ENCODE results near the gene IFNK.

Gene IFNK

GRCh38 chr9:27539479-27540441 is 15.7 kb downstream of the IFNK start:
- peak; percentile 56 for DNase-seq

GRCh38 chr9:27540502-27540901 is 16.4 kb downstream of the IFNK start:
- no peak for DNase-seq

GRCh38 chr9:27541740-27542139 is 17.6 kb downstream of the IFNK start:
- no peak for DNase-seq

GRCh38 chr9:27542508-27542907 is 18.4 kb downstream of the IFNK start:
- no peak for DNase-seq

- no peak for DNase-seq
Observed at GRCh38 chr9:27545471-27545870, 21.4 kb downstream of the IFNK start.

- DNase-seq: peak; percentile 66
Observed at GRCh38 chr9:27548055-27548741, 24.1 kb downstream of the IFNK start.

- DNase-seq: no peak
Observed at GRCh38 chr9:27549196-27549755, 25.2 kb downstream of the IFNK start.

- DNase-seq: no peak
Observed at GRCh38 chr9:27554712-27555111, 30.6 kb downstream of the IFNK start.

GRCh38 chr9:27556470-27556869 is 32.4 kb downstream of the IFNK start:
- DNase-seq: no peak

GRCh38 chr9:27558307-27558706 is 34.2 kb downstream of the IFNK start:
- DNase-seq: no peak

- DNase-seq: no peak
Observed at GRCh38 chr9:27560457-27560856, 36.4 kb downstream of the IFNK start.

GRCh38 chr9:27561685-27562084 is 37.6 kb downstream of the IFNK start:
- peak; percentile 35 for DNase-seq

GRCh38 chr9:27563738-27564430 is 39.8 kb downstream of the IFNK start:
- DNase-seq: peak; percentile 74

GRCh38 chr9:27564670-27565069 is 40.6 kb downstream of the IFNK start:
- peak; percentile 87 for DNase-seq

GRCh38 chr9:27565696-27566095 is 41.6 kb downstream of the IFNK start:
- peak; percentile 57 for DNase-seq

GRCh38 chr9:27566118-27566517 is 42.0 kb downstream of the IFNK start:
- peak; percentile 56 for DNase-seq

- no peak for DNase-seq
Observed at GRCh38 chr9:27569406-27569805, 45.3 kb downstream of the IFNK start.

GRCh38 chr9:27571011-27571410 is 46.9 kb downstream of the IFNK start:
- DNase-seq: peak; percentile 74

GRCh38 chr9:27572061-27572460 is 48.0 kb downstream of the IFNK start:
- DNase-seq: peak; percentile 52

GRCh38 chr9:27572566-27572917 is 48.5 kb downstream of the IFNK start:
- DNase-seq: peak; percentile 97

- peak; percentile 94 for DNase-seq
Observed at GRCh38 chr9:27572918-27573633, 49.0 kb downstream of the IFNK start, which contains the start of gene C9orf72. Gene C9orf72 (minus strand): TSS chr9:27573481. CDS start chr9:27567120, 6,361 bp downstream.
